BLaER1 treated with 17β-estradiol and CSF1 and Interleukin-3, amounts not matched to agents 10 nM and 100 nM (cell line): Measurements from ENCODE around the gene GABRG3.
A peak's percentile ranks its signal among the peaks of the same experiment; 100 is the strongest.

Source experiments
- H3K27ac ChIP-seq, 11 experiments: shearing (Covaris generic); formaldehyde crosslinking; 2 replicates each; pipeline ENCODE4 v1.8.1; 2022
- H3K27me3 ChIP-seq, 11 experiments: shearing (Covaris generic); formaldehyde crosslinking; 2 replicates each; pipeline ENCODE4 v1.8.1; 2022
- H3K36me3 ChIP-seq, 11 experiments: shearing (Covaris generic); formaldehyde crosslinking; 2 replicates each; pipeline ENCODE4 v1.8.1; 2022
- H3K4me1 ChIP-seq, 10 experiments: shearing (Covaris generic); formaldehyde crosslinking; 2 replicates each; pipeline ENCODE4 v1.8.1; 2022
- H3K4me2 ChIP-seq, 11 experiments: shearing (Covaris generic); formaldehyde crosslinking; 2 replicates each; pipeline ENCODE4 v1.8.1; 2022
- H3K4me3 ChIP-seq, 10 experiments: shearing (Covaris generic); formaldehyde crosslinking; 2 replicates each; pipeline ENCODE4 v1.8.1; 2022
- H3K9ac ChIP-seq, 11 experiments: shearing (Covaris generic); formaldehyde crosslinking; 2 replicates each; pipeline ENCODE4 v1.8.1; 2022
- H3K9me3 ChIP-seq, 11 experiments: shearing (Covaris generic); formaldehyde crosslinking; replicated peaks in 1 of 11; 2 replicates each; pipeline ENCODE4 v1.8.1; 2022
- H4K20me1 ChIP-seq, 11 experiments: shearing (Covaris generic); formaldehyde crosslinking; 2 replicates each; pipeline ENCODE4 v1.8.1; 2022
- Cebpa-rat ChIP-seq, 11 experiments: shearing (Covaris generic); IDR thresholded peaks; 2 replicates each; pipeline ENCODE4 v1.8.1; 2022

GABRG3 gene

GRCh38 chr15:27201425-27201824, 230.4 kb downstream of the GABRG3 start:
- Histone ChIP-seq H3K4me2 (no peak overlapping the region), H3K9ac (no peak overlapping the region), H3K9me3 (no peaks in the 10 kb centered on the region), H4K20me1 (no peaks in the 10 kb centered on the region), H3K27me3 (no peaks in the 10 kb centered on the region), H3K4me1 (peaks cover 0 to 9% (median 0%) of the 10 kb centered on the region in 10 experiments; a peak in 2 of 20 replicates), H3K4me3 (no peak overlapping the region), H3K36me3 (no peaks in the 10 kb centered on the region), H3K27ac (no peak overlapping the region)
- no peak for TF ChIP-seq Cebpa-rat (IDR thresholded peaks at IDR 0.05)

GRCh38 chr15:27210176-27210575, 239.2 kb downstream of the GABRG3 start:
- H3K4me3 ChIP-seq: no peak overlapping the region
- no peak for TF ChIP-seq Cebpa-rat (IDR thresholded peaks at IDR 0.05)
- H3K4me2 ChIP-seq: no peak overlapping the region
- peaks cover 0 to 8% (median 0%) of the 10 kb centered on the region in 11 experiments; a peak in 4 of 22 replicates for H3K9me3 ChIP-seq
- no peak overlapping the region for H3K27ac ChIP-seq
- no peak overlapping the region for H3K9ac ChIP-seq
- peaks cover 0 to 7% (median 3%) of the 10 kb centered on the region in 10 experiments; a peak in 5 of 20 replicates for H3K4me1 ChIP-seq
- no peaks in the 10 kb centered on the region for H4K20me1 ChIP-seq
- no peaks in the 10 kb centered on the region for H3K36me3 ChIP-seq
- no peaks in the 10 kb centered on the region for H3K27me3 ChIP-seq

GRCh38 chr15:27214032-27214431, 243.1 kb downstream of the GABRG3 start:
- Histone ChIP-seq H3K36me3 (no peaks in the 10 kb centered on the region), H3K4me3 (no peak overlapping the region), H3K4me2 (no peak overlapping the region), H4K20me1 (no peaks in the 10 kb centered on the region), H3K9ac (no peak overlapping the region), H3K4me1 (peaks cover 0 to 11% (median 3%) of the 10 kb centered on the region in 10 experiments; a peak in 5 of 20 replicates), H3K27ac (no peak overlapping the region), H3K9me3 (peaks cover 0 to 13% (median 0%) of the 10 kb centered on the region in 11 experiments; a peak in 7 of 22 replicates), H3K27me3 (no peaks in the 10 kb centered on the region)
- TF ChIP-seq Cebpa-rat (IDR thresholded peaks at IDR 0.05): no peak

GRCh38 chr15:27214961-27215360, 244.0 kb downstream of the GABRG3 start:
- H3K4me3 ChIP-seq: no peak overlapping the region
- no peak overlapping the region for H3K27ac ChIP-seq
- H3K36me3 ChIP-seq: no peaks in the 10 kb centered on the region
- H3K4me1 ChIP-seq: peaks cover 0 to 11% (median 0%) of the 10 kb centered on the region in 10 experiments; a peak in 4 of 20 replicates
- no peak overlapping the region for H3K9ac ChIP-seq
- no peaks in the 10 kb centered on the region for H4K20me1 ChIP-seq
- no peak for TF ChIP-seq Cebpa-rat (IDR thresholded peaks at IDR 0.05)
- peaks cover 0 to 13% (median 0%) of the 10 kb centered on the region in 11 experiments; a peak in 7 of 22 replicates for H3K9me3 ChIP-seq
- no peaks in the 10 kb centered on the region for H3K27me3 ChIP-seq
- peak overlapping the region in 2 of 11 experiments; percentile 16 to 31; a peak in 1 of 22 replicates for H3K4me2 ChIP-seq

GRCh38 chr15:27218426-27218825, 247.4 kb downstream of the GABRG3 start:
- Histone ChIP-seq H3K36me3 (no peaks in the 10 kb centered on the region), H3K9ac (no peak overlapping the region), H4K20me1 (no peaks in the 10 kb centered on the region), H3K4me3 (no peak overlapping the region), H3K27ac (no peak overlapping the region), H3K4me2 (no peak overlapping the region), H3K27me3 (no peaks in the 10 kb centered on the region), H3K4me1 (peaks cover under 1 to 15% (median 10%) of the 10 kb centered on the region in 10 experiments; a peak in 15 of 20 replicates), H3K9me3 (peaks cover 0 to 9% (median 0%) of the 10 kb centered on the region in 11 experiments; a peak in 3 of 22 replicates)
- TF ChIP-seq Cebpa-rat (IDR thresholded peaks at IDR 0.05): no peak

- Histone ChIP-seq H3K9ac (no peak overlapping the region), H3K4me2 (no peak overlapping the region; a peak in 1 of 22 replicates), H3K4me3 (no peak overlapping the region), H3K36me3 (no peaks in the 10 kb centered on the region), H3K27me3 (no peaks in the 10 kb centered on the region), H3K27ac (no peak overlapping the region), H3K4me1 (peaks cover 6 to 25% (median 16%) of the 10 kb centered on the region in 10 experiments; a peak in 16 of 20 replicates), H4K20me1 (no peaks in the 10 kb centered on the region), H3K9me3 (peaks cover 0 to 9% (median 0%) of the 10 kb centered on the region in 11 experiments; a peak in 3 of 22 replicates)
- TF ChIP-seq Cebpa-rat (IDR thresholded peaks at IDR 0.05): no peak
These were observed 248.7 kb downstream of the GABRG3 start for GRCh38 chr15:27219636-27220035.

GRCh38 chr15:27220199-27220598, 249.2 kb downstream of the GABRG3 start:
- Histone ChIP-seq H3K9me3 (peaks cover 0 to 9% (median 0%) of the 10 kb centered on the region in 11 experiments; a peak in 3 of 22 replicates), H3K27me3 (no peaks in the 10 kb centered on the region)

GRCh38 chr15:27222479-27222878, 251.5 kb downstream of the GABRG3 start:
- no peak overlapping the region for H3K27ac ChIP-seq
- H3K36me3 ChIP-seq: no peaks in the 10 kb centered on the region
- no peak overlapping the region for H3K4me3 ChIP-seq
- no peak for TF ChIP-seq Cebpa-rat (IDR thresholded peaks at IDR 0.05)
- no peak overlapping the region for H3K9ac ChIP-seq
- H3K4me1 ChIP-seq: peaks cover 6 to 25% (median 14%) of the 10 kb centered on the region in 10 experiments; a peak in 16 of 20 replicates
- H4K20me1 ChIP-seq: no peaks in the 10 kb centered on the region
- H3K27me3 ChIP-seq: no peaks in the 10 kb centered on the region
- peak overlapping the region in 4 of 11 experiments; percentile 13 to 33 (median 23); a peak in 7 of 22 replicates for H3K4me2 ChIP-seq
- H3K9me3 ChIP-seq: peaks cover 0 to 5% (median 0%) of the 10 kb centered on the region in 11 experiments; a peak in 2 of 22 replicates

More at GRCh38 chr15:27220199-27220598, 249.2 kb downstream of the GABRG3 start:
- TF ChIP-seq Cebpa-rat (IDR thresholded peaks at IDR 0.05): no peak
- no peak overlapping the region for H3K4me3 ChIP-seq
- H3K9ac ChIP-seq: no peak overlapping the region
- peaks cover 6 to 25% (median 14%) of the 10 kb centered on the region in 10 experiments; a peak in 16 of 20 replicates for H3K4me1 ChIP-seq
- no peak overlapping the region for H3K27ac ChIP-seq
- H3K36me3 ChIP-seq: no peaks in the 10 kb centered on the region
- no peaks in the 10 kb centered on the region for H4K20me1 ChIP-seq
- no peak overlapping the region for H3K4me2 ChIP-seq

- Histone ChIP-seq H3K4me2 (peak overlapping the region; percentile 6 to 56 (median 33); a peak in 15 of 22 replicates), H3K27me3 (no peaks in the 10 kb centered on the region), H4K20me1 (no peaks in the 10 kb centered on the region), H3K4me1 (peaks cover 6 to 25% (median 14%) of the 10 kb centered on the region in 10 experiments; a peak in 16 of 20 replicates), H3K9me3 (peaks cover 0 to under 1% (median 0%) of the 10 kb centered on the region in 11 experiments; a peak in 1 of 22 replicates), H3K4me3 (no peak overlapping the region), H3K9ac (no peak overlapping the region), H3K27ac (no peak overlapping the region), H3K36me3 (no peaks in the 10 kb centered on the region)
- TF ChIP-seq Cebpa-rat (IDR thresholded peaks at IDR 0.05): no peak
These were observed 252.2 kb downstream of the GABRG3 start for GRCh38 chr15:27223179-27223578.

- Histone ChIP-seq H3K27me3 (no peaks in the 10 kb centered on the region), H3K9me3 (peaks cover 0 to 6% (median 0%) of the 10 kb centered on the region in 11 experiments; a peak in 2 of 22 replicates), H3K4me3 (no peak overlapping the region), H3K27ac (no peak overlapping the region), H3K9ac (no peak overlapping the region), H4K20me1 (no peaks in the 10 kb centered on the region), H3K36me3 (no peaks in the 10 kb centered on the region), H3K4me1 (no peaks in the 10 kb centered on the region; a peak in 2 of 20 replicates), H3K4me2 (no peak overlapping the region)
- TF ChIP-seq Cebpa-rat (IDR thresholded peaks at IDR 0.05): no peak
These were observed 260.8 kb downstream of the GABRG3 start for GRCh38 chr15:27231811-27232210.
